HepG2 (cell line): ENCODE data around the gene GSTCD. TPM values are rescaled to one million over a fixed set of nuclear protein-coding genes. Genes with fewer than 3 reads are reported as not detected.

Experiments
- ATAC-seq: fragments of 200-7000 bp; cut with Tn5 transposase; 3 replicates; pipeline ENCODE4 v1.9.1; 2020; ENCODE audit warnings: mild to moderate bottlenecking, moderate library complexity
- BruUV-seq: library from RNA; stranded (reverse); fragments of 400-500 nt; replicated peaks from 2 replicates; lab custom pipeline; 2021; lab: Mats Ljungman, UMichigan
- CTCF ChIA-PET: fragments of 300-600 bp; formaldehyde crosslinking; extraction: SDS; loops from one replicate; lab custom pipeline; 2021; ENCODE audit warnings: low total read pairs, inconsistent platforms, low intra/inter-chr PET ratio; lab: Yijun Ruan, JAX
- POLR2A ChIA-PET: fragments of 350-600 bp; sonication (Branson Sonifier 250); formaldehyde crosslinking; loops from one replicate; lab custom pipeline; 2020; ENCODE audit warnings: antibody characterized with exemption, inconsistent platforms; lab: Yijun Ruan, JAX
- DNase-seq: peaks from one replicate; pipeline ENCODE4 v3.0.0-alpha.2; 2015; ENCODE audit warnings: low spot score
- FAIRE-seq: peaks from 3 replicates; lab custom pipeline; 2011; peaks lifted over from hg19 to GRCh38; lab: Jason Lieb, UNC
- H2AFZ ChIP-seq: one replicate; pipeline ENCODE4 v1.6.1; 2011; ENCODE audit warnings: low read length, inconsistent platforms
- H3K27ac ChIP-seq: fragments of 300-600 bp; 3 replicates; pipeline ENCODE4 v1.8.0; 2011; ENCODE audit warnings: mixed run types, mild to moderate bottlenecking, mixed read lengths, low read length, inconsistent platforms; ENCODE audit not compliant: insufficient read depth; ENCODE audit errors: extremely low read length
- H3K27me3 ChIP-seq, 2 experiments: fragments of 200-600 bp in 1 of 2; 2 replicates in 1 of 2; 3 replicates in 1 of 2; pipeline versions ENCODE4 v1.6.0 to v1.8.0; 2011; ENCODE audit warnings: low read length in 2 of 2, mild to moderate bottlenecking in 2 of 2, moderate library complexity in 2 of 2, inconsistent platforms in 1 of 2; ENCODE audit not compliant: insufficient read depth in 2 of 2, control insufficient read depth in 1 of 2
- H3K36me3 ChIP-seq, 2 experiments: fragments of 200-600 bp in 1 of 2; replicated peaks in 1 of 2; 2 replicates in 1 of 2; 3 replicates in 1 of 2; pipeline versions ENCODE4 v1.5.1 to v1.8.0; 2011; ENCODE audit warnings: low read length in 2 of 2, inconsistent platforms in 1 of 2; ENCODE audit not compliant: insufficient read depth in 2 of 2, control insufficient read depth in 1 of 2
- H3K4me1 ChIP-seq: 2 replicates; pipeline ENCODE4 v1.5.1; 2012; ENCODE audit warnings: low read length, inconsistent platforms; ENCODE audit not compliant: insufficient read depth
- H3K4me2 ChIP-seq: 2 replicates; pipeline ENCODE4 v1.6.0; 2011; ENCODE audit warnings: low read depth, low read length, inconsistent platforms
- H3K4me3 ChIP-seq, 3 experiments: fragments of 200-600 bp in 1 of 3; sonication (generic), shearing (Covaris generic) in 1 of 3; replicated peaks in 1 of 3; 2 replicates each; pipeline ENCODE4 v1.5.1; 2011 to 2016; ENCODE audit warnings: low read length in 3 of 3, inconsistent platforms in 2 of 3, low read depth in 2 of 3, mild to moderate bottlenecking in 2 of 3, control low read depth in 1 of 3, mixed read lengths in 1 of 3; ENCODE audit not compliant: insufficient read depth in 1 of 3
- H3K79me2 ChIP-seq: one replicate; pipeline ENCODE4 v1.6.1; 2011; ENCODE audit warnings: low read length, inconsistent platforms; ENCODE audit not compliant: insufficient read depth
- H3K9ac ChIP-seq: 2 replicates; pipeline ENCODE4 v1.6.0; 2011; ENCODE audit warnings: mild to moderate bottlenecking, low read depth, low read length, inconsistent platforms; ENCODE audit not compliant: insufficient read depth
- H3K9me3 ChIP-seq: 2 replicates; pipeline ENCODE4 v1.5.1; 2012; ENCODE audit warnings: mild to moderate bottlenecking, low read length
- H4K20me1 ChIP-seq: 2 replicates; pipeline ENCODE4 v1.6.0; 2011; ENCODE audit warnings: inconsistent platforms, mild to moderate bottlenecking, low read length, moderate library complexity; ENCODE audit not compliant: insufficient read depth
- FOXP1 ChIP-seq, 2 experiments: fragments of 450-650 bp in 1 of 2; IDR thresholded peaks; 2 replicates each; pipeline ENCODE4 v1.6.1; 2017 to 2018; ENCODE audit warnings: antibody characterized with exemption in 1 of 2
- ZFYVE20 ChIP-seq: sonication (generic); formaldehyde crosslinking; IDR thresholded peaks from 2 replicates; pipeline ENCODE4 v1.8.0; 2023; ENCODE audit warnings: low read depth, mild to moderate bottlenecking, moderate library complexity, missing genetic modification reagents, borderline replicate concordance
- ZNF766 ChIP-seq: sonication (generic); formaldehyde crosslinking; IDR thresholded peaks from 2 replicates; pipeline ENCODE4 v1.5.0; 2020; ENCODE audit warnings: missing genetic modification reagents, borderline replicate concordance
- WGBS: methylation state at CpG from one replicate; pipeline ENCODE4 v1.1.6; 2017; ENCODE audit warnings: low lambda C conversion rate; 5-methylcytosine and 5-hydroxymethylcytosine counted together
- in situ Hi-C: cut with HindIII; loops from 2 replicates; pipeline ENCODE4 v1.10.0; 2017; ENCODE audit warnings: low pct_unique_long_range_greater_than_20kb; ENCODE audit not compliant: extremely low pct_ligation_motif_present
- intact Hi-C: fragments of 100-400 bp; cut with micrococcal nuclease; formaldehyde crosslinking; loops from one replicate; pipeline ENCODE4 v1.10.0; 2022; ENCODE audit not compliant: unreplicated experiment
- polyA plus RNA-seq, 8 experiments: library from polyadenylated mRNA; depleted of rRNA in 3 of 8; stranded (reverse) in 7 of 8; unstranded in 1 of 8; fragments of >200 nt; fragmentation: Illumina TruSeq in 4 of 8; extraction: Trizol in 4 of 8; gene quantifications; 2 replicates each; pipeline versions ENCODE4 v1.2.1 to v1.2.3, GENCODE V29; 2011 to 2016; ENCODE audit warnings: low read depth in 4 of 8, missing spikeins in 1 of 8, mixed read lengths in 1 of 8; ENCODE audit not compliant: insufficient read depth in 1 of 8
- total RNA-seq, 5 experiments: library from RNA; depleted of rRNA; stranded (reverse); fragments of >200 nt; fragmentation: Illumina TruSeq; extraction: Trizol; gene quantifications; 2 replicates each; pipeline ENCODE4 v1.2.3, GENCODE V29; 2016; ENCODE audit warnings: low read depth in 1 of 5
- TF ChIP-seq, protein P1 (sequence below): sonication (generic); formaldehyde crosslinking; IDR thresholded peaks from 2 replicates; pipeline ENCODE4 v1.8.0; 2022; ENCODE audit warnings: mild to moderate bottlenecking, missing genetic modification reagents; ENCODE audit not compliant: insufficient replicate concordance
- TF ChIP-seq, protein P2 (sequence below): sonication (generic); formaldehyde crosslinking; IDR thresholded peaks from 2 replicates; pipeline ENCODE4 v1.5.1; 2020; ENCODE audit warnings: missing genetic modification reagents, mild to moderate bottlenecking, borderline replicate concordance
- TF ChIP-seq, protein P3 (sequence below): sonication (generic); formaldehyde crosslinking; IDR thresholded peaks from 2 replicates; pipeline ENCODE4 v1.4.0; 2020; ENCODE audit warnings: missing genetic modification reagents, borderline replicate concordance

GSTCD gene
- total and polyA plus RNA-seq, 2 of the 13 experiments (the other 11 are each of a cell fraction or from before 2014, with no cell fraction given) = 7.9 to 30.8 TPM

DNA sequence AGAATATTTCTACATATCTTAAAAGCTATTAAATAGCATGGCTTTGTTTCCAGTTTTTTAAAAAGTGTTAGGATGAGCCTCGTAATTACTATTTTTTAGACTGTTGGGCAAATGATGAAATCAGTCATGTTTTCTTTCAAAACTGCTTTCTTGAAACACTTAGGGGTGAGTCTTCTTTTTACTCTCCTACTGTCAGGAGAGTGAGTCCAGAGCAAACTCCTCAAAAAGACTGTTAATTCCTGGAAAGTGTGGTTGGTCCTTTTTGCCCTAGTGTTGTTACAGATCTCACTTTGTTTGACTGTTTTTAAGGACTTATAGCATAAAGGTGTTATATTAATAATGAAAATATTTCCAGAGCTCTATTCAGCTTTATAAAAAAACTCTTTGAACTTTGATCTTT, 6.3 kb downstream of the GSTCD start:
- Histone ChIP-seq H3K36me3 (no peaks in the 10 kb centered on the region; a peak in 1 of 5 replicates), H2AFZ (no peak overlapping the region), H3K4me3 (no peak overlapping the region), H3K9ac (no peak overlapping the region), H4K20me1 (no peaks in the 10 kb centered on the region), H3K9me3 (no peaks in the 10 kb centered on the region), H3K4me1 (peaks cover 30% of the 10 kb centered on the region), H3K27me3 (no peaks in the 10 kb centered on the region), H3K79me2 (peaks cover 27% of the 10 kb centered on the region), H3K27ac (no peak overlapping the region), H3K4me2 (no peak overlapping the region)
- TF ChIP-seq ZNF766 = no peak
- TF ChIP-seq ZFYVE20 (CRISPR knock-in tag) = no peak
- TF ChIP-seq, protein P1, sequence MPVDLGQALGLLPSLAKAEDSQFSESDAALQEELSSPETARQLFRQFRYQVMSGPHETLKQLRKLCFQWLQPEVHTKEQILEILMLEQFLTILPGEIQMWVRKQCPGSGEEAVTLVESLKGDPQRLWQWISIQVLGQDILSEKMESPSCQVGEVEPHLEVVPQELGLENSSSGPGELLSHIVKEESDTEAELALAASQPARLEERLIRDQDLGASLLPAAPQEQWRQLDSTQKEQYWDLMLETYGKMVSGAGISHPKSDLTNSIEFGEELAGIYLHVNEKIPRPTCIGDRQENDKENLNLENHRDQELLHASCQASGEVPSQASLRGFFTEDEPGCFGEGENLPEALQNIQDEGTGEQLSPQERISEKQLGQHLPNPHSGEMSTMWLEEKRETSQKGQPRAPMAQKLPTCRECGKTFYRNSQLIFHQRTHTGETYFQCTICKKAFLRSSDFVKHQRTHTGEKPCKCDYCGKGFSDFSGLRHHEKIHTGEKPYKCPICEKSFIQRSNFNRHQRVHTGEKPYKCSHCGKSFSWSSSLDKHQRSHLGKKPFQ (CRISPR knock-in tag) = no peak
- no peak for TF ChIP-seq FOXP1 (IDR thresholded peaks at IDR 0.05)
- no peak for TF ChIP-seq FOXP1 (CRISPR knock-in tag; IDR thresholded peaks at IDR 0.05)
- TF ChIP-seq, protein P2, sequence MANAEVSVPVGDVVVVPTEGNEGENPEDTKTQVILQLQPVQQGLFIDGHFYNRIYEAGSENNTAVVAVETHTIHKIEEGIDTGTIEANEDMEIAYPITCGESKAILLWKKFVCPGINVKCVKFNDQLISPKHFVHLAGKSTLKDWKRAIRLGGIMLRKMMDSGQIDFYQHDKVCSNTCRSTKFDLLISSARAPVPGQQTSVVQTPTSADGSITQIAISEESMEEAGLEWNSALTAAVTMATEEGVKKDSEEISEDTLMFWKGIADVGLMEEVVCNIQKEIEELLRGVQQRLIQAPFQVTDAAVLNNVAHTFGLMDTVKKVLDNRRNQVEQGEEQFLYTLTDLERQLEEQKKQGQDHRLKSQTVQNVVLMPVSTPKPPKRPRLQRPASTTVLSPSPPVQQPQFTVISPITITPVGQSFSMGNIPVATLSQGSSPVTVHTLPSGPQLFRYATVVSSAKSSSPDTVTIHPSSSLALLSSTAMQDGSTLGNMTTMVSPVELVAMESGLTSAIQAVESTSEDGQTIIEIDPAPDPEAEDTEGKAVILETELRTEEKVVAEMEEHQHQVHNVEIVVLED (CRISPR knock-in tag) = no peak
- TF ChIP-seq, protein P3, sequence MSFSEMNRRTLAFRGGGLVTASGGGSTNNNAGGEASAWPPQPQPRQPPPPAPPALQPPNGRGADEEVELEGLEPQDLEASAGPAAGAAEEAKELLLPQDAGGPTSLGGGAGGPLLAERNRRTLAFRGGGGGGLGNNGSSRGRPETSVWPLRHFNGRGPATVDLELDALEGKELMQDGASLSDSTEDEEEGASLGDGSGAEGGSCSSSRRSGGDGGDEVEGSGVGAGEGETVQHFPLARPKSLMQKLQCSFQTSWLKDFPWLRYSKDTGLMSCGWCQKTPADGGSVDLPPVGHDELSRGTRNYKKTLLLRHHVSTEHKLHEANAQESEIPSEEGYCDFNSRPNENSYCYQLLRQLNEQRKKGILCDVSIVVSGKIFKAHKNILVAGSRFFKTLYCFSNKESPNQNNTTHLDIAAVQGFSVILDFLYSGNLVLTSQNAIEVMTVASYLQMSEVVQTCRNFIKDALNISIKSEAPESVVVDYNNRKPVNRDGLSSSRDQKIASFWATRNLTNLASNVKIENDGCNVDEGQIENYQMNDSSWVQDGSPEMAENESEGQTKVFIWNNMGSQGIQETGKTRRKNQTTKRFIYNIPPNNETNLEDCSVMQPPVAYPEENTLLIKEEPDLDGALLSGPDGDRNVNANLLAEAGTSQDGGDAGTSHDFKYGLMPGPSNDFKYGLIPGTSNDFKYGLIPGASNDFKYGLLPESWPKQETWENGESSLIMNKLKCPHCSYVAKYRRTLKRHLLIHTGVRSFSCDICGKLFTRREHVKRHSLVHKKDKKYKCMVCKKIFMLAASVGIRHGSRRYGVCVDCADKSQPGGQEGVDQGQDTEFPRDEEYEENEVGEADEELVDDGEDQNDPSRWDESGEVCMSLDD = no peak
- intact Hi-C loops (loop anchor here (1.0 kb wide), 2 partner anchors 195 to 218 kb away; no protein-coding TSS in a partner anchor), in situ Hi-C loops (no loop called here)
- CTCF ChIA-PET = interaction anchor here (1.1 kb wide), 1 partner anchor 217 kb away, joined by 4 read pairs; no protein-coding TSS in a partner anchor
- DNase-seq = no peak
- no peak for ATAC-seq
- no TSS peak for BruUV-seq
- POLR2A ChIA-PET = interaction anchor here (0.8 kb wide), 1 partner anchor 241 kb away, joined by 4 read pairs; the partner anchor contains the start of gene PPA2
- 82% methylated on average over 1 of the region's 1 CpG for WGBS
- no peak for FAIRE-seq
